Body of pancreas (tissue), 4 donors: ENCODE results near the gene RAB6D.

Experiments
- CTCF ChIP-seq, 7 experiments: fragments of 450-650 bp in 4 of 7; fragments of 200-600 bp in 3 of 7; sonication (generic) in 3 of 7; IDR thresholded peaks; one replicate each; pipeline ENCODE4 v1.5.1; 2016 to 2019; ENCODE audit warnings: antibody characterized with exemption in 7 of 7
- POLR2A ChIP-seq, 3 donors: fragments of 450-650 bp; IDR thresholded peaks; one replicate each; pipeline ENCODE4 v1.6.1; 2016; ENCODE audit warnings: antibody characterized with exemption in 3 of 3, mild to moderate bottlenecking in 2 of 3

GRCh38 chr2:131322209-131322608 is 41.8 kb downstream of the RAB6D start:
- TF ChIP-seq CTCF (IDR thresholded peaks at IDR 0.05) = no peak
- no peak for TF ChIP-seq POLR2A (IDR thresholded peaks at IDR 0.05)
